Stimulated activated CD8-positive, alpha-beta memory T cell treated with anti-CD3 and anti-CD28 coated beads, Interleukin-15, amount 100 ng/mL, for 48 hours (primary cell): ENCODE results near the gene TLCD2.
"Not testable (repeated sequence)": the region's sequence is repeated elsewhere in the genome, so short reads cannot be mapped to it uniquely, and the experiment has no call there.

Source experiments
- DNase-seq, 2 donors: peaks; one replicate each; pipeline ENCODE4 v3.0.0-alpha.2; 2020; ENCODE audit warnings: low read depth in 2 of 2

TLCD2 gene

GRCh38 chr17:1686086-1686485 is 24.1 kb downstream of the TLCD2 start:
- no peak for DNase-seq

GRCh38 chr17:1684378-1685189 is 25.6 kb downstream of the TLCD2 start, which contains the start of gene PRPF8:
PRPF8 (minus strand) TSS chr17:1684867; CDS start chr17:1684571, 296 bp downstream.
- DNase-seq, result peak; percentile 95 to 97

GRCh38 chr17:1683459-1683858 is 26.7 kb downstream of the TLCD2 start:
- DNase-seq, result no peak

- no peak for DNase-seq
Measured at GRCh38 chr17:1676401-1676800, 33.8 kb downstream of the TLCD2 start.

GRCh38 chr17:1673041-1673785 is 37.0 kb downstream of the TLCD2 start:
- DNase-seq, result no peak

- DNase-seq, result not testable (repeated sequence)
Measured at GRCh38 chr17:1663934-1664333, 46.2 kb downstream of the TLCD2 start.

- no peak for DNase-seq
Measured at GRCh38 chr17:1661045-1661444, 49.1 kb downstream of the TLCD2 start.

GRCh38 chr17:1658100-1658499 is 52.1 kb downstream of the TLCD2 start:
- no peak for DNase-seq

- no peak for DNase-seq
Measured at GRCh38 chr17:1653735-1654134, 56.4 kb downstream of the TLCD2 start.

- not testable (repeated sequence) for DNase-seq
Measured at GRCh38 chr17:1652794-1653193, 57.4 kb downstream of the TLCD2 start.
